Measurements from ENCODE around the gene KCNQ1. TPM values are rescaled to one million over a fixed set of nuclear protein-coding genes. Genes with fewer than 3 reads are reported as not detected.

Gene KCNQ1
- total RNA-seq, 5 donors from 2014 or later (not counting 1 experiment from before 2014, with no cell fraction given): 20.9 to 32.9 (median 24.0) TPM

DNA sequence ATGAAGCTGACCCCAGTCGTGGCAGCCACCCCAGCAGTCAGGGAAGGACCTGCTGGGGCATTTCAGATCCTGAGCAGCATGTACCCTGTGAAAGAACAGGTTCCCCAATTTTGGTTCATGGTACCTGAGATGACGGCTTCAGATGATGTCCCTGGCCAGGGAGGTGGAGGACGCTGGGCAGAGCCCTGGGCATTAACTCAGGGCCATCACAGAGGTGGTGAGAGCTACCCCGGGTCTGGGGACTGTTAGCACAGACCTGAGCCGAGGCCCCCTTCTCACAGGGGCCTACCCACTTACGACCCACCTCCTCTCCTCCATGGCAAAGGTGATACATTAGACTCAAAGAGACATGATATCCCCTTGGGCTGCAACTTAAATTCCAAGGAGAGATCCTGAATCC, 372.6 kb downstream of the KCNQ1 start:
- DNase-seq (no peak), ATAC-seq (replicated peaks in 1 of 4) (no peak)
- POLR2A ChIA-PET: no interaction called here
- Histone ChIP-seq H3K4me1 (ENCODE audit: control insufficient read depth in 1 of 2, extremely low read depth in 1 of 2, insufficient read depth in 2 of 2, low read length in 2 of 2) (peaks cover 3 to 10% of the 10 kb centered on the region in 2 experiments), H3K4me3 (ENCODE audit: control insufficient read depth in 1 of 2, extremely low read depth in 1 of 2, low read length in 1 of 2) (no peak overlapping the region), H3K36me3 (ENCODE audit: control insufficient read depth in 2 of 2, extremely low read depth in 1 of 2, insufficient read depth in 1 of 2, low read length in 1 of 2) (peaks cover 0 to 19% of the 10 kb centered on the region in 2 donors), H3K27ac (ENCODE audit: low read length) (no peak overlapping the region), H3K27me3 (replicated peaks in 1 of 2; ENCODE audit: control insufficient read depth in 2 of 2, extremely low read depth in 1 of 2, insufficient read depth in 2 of 2, low read length in 1 of 2) (peaks cover 0 to 22% of the 10 kb centered on the region in 2 experiments), H3K9me3 (no peaks in the 10 kb centered on the region)
- no peaks in the 10 kb centered on the region for H3K27me3 Mint-ChIP-seq
- CTCF ChIA-PET: interaction anchor here in 1 of 2 donors (0.6 kb wide), 1 partner anchor 271 kb away, joined by 4 read pairs; no protein-coding TSS in a partner anchor
- H3K4me3 Mint-ChIP-seq: no peak overlapping the region
- 94% methylated on average over 4 of the region's 6 CpGs for WGBS (ENCODE audit: insufficient coverage)
- peaks cover 8 to 20% (median 10%) of the 10 kb centered on the region in 3 donors for H3K4me1 Mint-ChIP-seq
- no peak overlapping the region for H3K27ac Mint-ChIP-seq
- peaks cover 58% of the 10 kb centered on the region for H3K36me3 Mint-ChIP-seq
- H3K9me3 Mint-ChIP-seq: peaks cover 13 to 38% (median 22%) of the 10 kb centered on the region in 3 donors

DNA sequence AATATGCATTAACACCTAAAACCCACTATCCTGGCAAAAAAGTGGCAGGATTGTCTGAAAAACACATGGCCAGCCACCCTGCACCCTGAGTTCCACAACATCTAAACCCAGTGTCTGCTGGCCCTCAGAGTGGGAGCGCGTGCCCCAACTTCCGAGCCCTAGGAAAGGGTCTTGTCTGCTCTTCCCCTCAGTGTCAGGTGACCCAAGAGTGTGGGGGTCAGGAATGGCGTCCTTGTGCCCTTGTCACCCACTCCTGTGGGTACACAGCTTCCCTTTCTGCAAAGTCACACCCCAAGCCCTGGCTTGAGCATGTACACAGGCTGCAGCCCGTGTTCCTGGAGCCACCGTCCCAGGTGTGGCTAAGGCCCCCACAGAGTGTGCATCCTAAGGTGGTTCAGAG, 373.2 kb downstream of the KCNQ1 start:
- 73% methylated on average over 2 of the region's 6 CpGs for WGBS (ENCODE audit: insufficient coverage)
- ATAC-seq (replicated peaks in 1 of 4) (no peak), DNase-seq (no peak)
- H3K9me3 ChIP-seq: no peaks in the 10 kb centered on the region
- no peak overlapping the region for H3K27ac Mint-ChIP-seq
- H3K4me3 ChIP-seq (ENCODE audit: control insufficient read depth in 1 of 2, extremely low read depth in 1 of 2, low read length in 1 of 2): no peak overlapping the region
- H3K36me3 ChIP-seq (ENCODE audit: control insufficient read depth in 2 of 2, extremely low read depth in 1 of 2, insufficient read depth in 1 of 2, low read length in 1 of 2): peaks cover 0 to 20% of the 10 kb centered on the region in 2 donors
- ChIA-PET POLR2A (no interaction called here), CTCF (interaction anchor here in 1 of 2 donors (0.6 kb wide), 1 partner anchor 272 kb away, joined by 4 read pairs; no protein-coding TSS in a partner anchor)
- no peaks in the 10 kb centered on the region for H3K27me3 Mint-ChIP-seq
- H3K36me3 Mint-ChIP-seq: peaks cover 64% of the 10 kb centered on the region
- no peak overlapping the region for H3K27ac ChIP-seq (ENCODE audit: low read length)
- peaks cover 18 to 44% (median 27%) of the 10 kb centered on the region in 3 donors for H3K9me3 Mint-ChIP-seq
- peaks cover 2 to 4% of the 10 kb centered on the region in 2 experiments for H3K4me1 ChIP-seq (ENCODE audit: control insufficient read depth in 1 of 2, extremely low read depth in 1 of 2, insufficient read depth in 2 of 2, low read length in 2 of 2)
- H3K4me1 Mint-ChIP-seq: peaks cover 3 to 15% (median 6%) of the 10 kb centered on the region in 3 donors
- H3K4me3 Mint-ChIP-seq: no peak overlapping the region
- peaks cover 0 to 18% of the 10 kb centered on the region in 2 experiments for H3K27me3 ChIP-seq (replicated peaks in 1 of 2; ENCODE audit: control insufficient read depth in 2 of 2, extremely low read depth in 1 of 2, insufficient read depth in 2 of 2, low read length in 1 of 2)

DNA sequence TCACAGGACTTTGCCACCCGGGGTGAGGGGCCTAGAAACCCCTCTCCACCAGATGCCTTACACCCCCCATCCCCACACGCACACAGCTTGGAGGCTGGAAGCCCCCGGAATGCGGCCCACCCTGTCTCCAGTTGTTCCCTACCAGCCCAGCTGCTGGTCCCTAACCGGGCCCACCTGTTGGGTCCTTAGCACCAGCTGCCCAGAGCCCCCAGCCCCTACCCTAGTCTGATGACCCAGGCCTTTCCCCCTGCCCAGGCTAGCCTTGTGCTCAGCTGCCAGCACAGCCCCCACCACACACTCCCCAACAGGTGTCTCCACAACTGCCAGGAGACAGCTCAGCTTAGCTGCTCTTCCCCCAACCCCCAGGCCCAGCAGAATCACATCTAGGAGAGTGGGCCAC, 373.7 kb downstream of the KCNQ1 start:
- no peak overlapping the region for H3K27ac Mint-ChIP-seq
- no peaks in the 10 kb centered on the region for H3K27me3 Mint-ChIP-seq
- Histone ChIP-seq H3K27me3 (replicated peaks in 1 of 2; ENCODE audit: control insufficient read depth in 2 of 2, extremely low read depth in 1 of 2, insufficient read depth in 2 of 2, low read length in 1 of 2) (peaks cover 0 to 14% of the 10 kb centered on the region in 2 experiments), H3K36me3 (ENCODE audit: control insufficient read depth in 2 of 2, extremely low read depth in 1 of 2, insufficient read depth in 1 of 2, low read length in 1 of 2) (peaks cover 0 to 22% of the 10 kb centered on the region in 2 donors), H3K9me3 (no peaks in the 10 kb centered on the region), H3K4me1 (ENCODE audit: control insufficient read depth in 1 of 2, extremely low read depth in 1 of 2, insufficient read depth in 2 of 2, low read length in 2 of 2) (no peaks in the 10 kb centered on the region), H3K27ac (ENCODE audit: low read length) (no peak overlapping the region), H3K4me3 (ENCODE audit: control insufficient read depth in 1 of 2, extremely low read depth in 1 of 2, low read length in 1 of 2) (no peak overlapping the region)
- no peak overlapping the region for H3K4me3 Mint-ChIP-seq
- ATAC-seq (replicated peaks in 1 of 4) (no peak), DNase-seq (no peak)
- ChIA-PET POLR2A (no interaction called here), CTCF (no interaction called here)
- peaks cover 18 to 47% (median 27%) of the 10 kb centered on the region in 3 donors for H3K9me3 Mint-ChIP-seq
- 96% methylated on average over 4 of the region's 5 CpGs for WGBS (ENCODE audit: insufficient coverage)
- H3K36me3 Mint-ChIP-seq: peaks cover 68% of the 10 kb centered on the region
- peaks cover under 1 to 10% (median 3%) of the 10 kb centered on the region in 3 donors for H3K4me1 Mint-ChIP-seq

DNA sequence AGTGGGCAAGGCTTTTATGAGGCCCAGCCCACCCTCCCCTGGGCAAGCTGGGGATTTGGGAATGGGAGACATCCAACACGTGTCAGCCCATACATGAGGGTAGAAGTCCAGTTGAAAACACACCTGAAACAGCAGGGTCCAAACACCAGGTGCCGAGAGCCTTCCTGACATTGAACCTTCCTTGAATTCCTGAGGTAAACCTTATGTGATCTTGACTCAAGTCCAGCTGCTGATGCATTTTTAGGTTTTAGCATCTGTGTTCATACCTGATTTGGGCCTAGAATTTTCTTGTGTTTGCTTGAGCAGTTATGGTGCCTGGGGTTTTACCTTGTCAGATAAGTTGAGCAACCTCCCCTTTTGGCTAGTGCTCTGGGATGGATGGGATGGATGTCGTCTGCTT, 374.5 kb downstream of the KCNQ1 start:
- H3K4me3 Mint-ChIP-seq: no peak overlapping the region
- no peaks in the 10 kb centered on the region for H3K27me3 Mint-ChIP-seq
- peaks cover 0 to 3% (median 0%) of the 10 kb centered on the region in 3 donors for H3K4me1 Mint-ChIP-seq
- H3K4me1 ChIP-seq (ENCODE audit: control insufficient read depth in 1 of 2, extremely low read depth in 1 of 2, insufficient read depth in 2 of 2, low read length in 2 of 2): no peaks in the 10 kb centered on the region
- no peak overlapping the region for H3K4me3 ChIP-seq (ENCODE audit: control insufficient read depth in 1 of 2, extremely low read depth in 1 of 2, low read length in 1 of 2)
- peaks cover 64% of the 10 kb centered on the region for H3K36me3 Mint-ChIP-seq
- H3K9me3 Mint-ChIP-seq: peaks cover 18 to 43% (median 21%) of the 10 kb centered on the region in 3 donors
- H3K36me3 ChIP-seq (ENCODE audit: control insufficient read depth in 2 of 2, extremely low read depth in 1 of 2, insufficient read depth in 1 of 2, low read length in 1 of 2): peaks cover 0 to 26% of the 10 kb centered on the region in 2 donors
- ChIA-PET CTCF (interaction anchor here in 1 of 2 donors (0.6 kb wide), 1 partner anchor 398 kb away, joined by 4 read pairs; no protein-coding TSS in a partner anchor), POLR2A (no interaction called here)
- no peak overlapping the region for H3K27ac ChIP-seq (ENCODE audit: low read length)
- no peak for ATAC-seq (replicated peaks in 1 of 4)
- H3K27me3 ChIP-seq (replicated peaks in 1 of 2; ENCODE audit: control insufficient read depth in 2 of 2, extremely low read depth in 1 of 2, insufficient read depth in 2 of 2, low read length in 1 of 2): peaks cover 0 to 14% of the 10 kb centered on the region in 2 experiments
- H3K9me3 ChIP-seq: no peaks in the 10 kb centered on the region
- H3K27ac Mint-ChIP-seq: no peak overlapping the region
- DNase-seq: no peak
- 80% methylated on average over 2 of the region's 3 CpGs for WGBS (ENCODE audit: insufficient coverage)

DNA sequence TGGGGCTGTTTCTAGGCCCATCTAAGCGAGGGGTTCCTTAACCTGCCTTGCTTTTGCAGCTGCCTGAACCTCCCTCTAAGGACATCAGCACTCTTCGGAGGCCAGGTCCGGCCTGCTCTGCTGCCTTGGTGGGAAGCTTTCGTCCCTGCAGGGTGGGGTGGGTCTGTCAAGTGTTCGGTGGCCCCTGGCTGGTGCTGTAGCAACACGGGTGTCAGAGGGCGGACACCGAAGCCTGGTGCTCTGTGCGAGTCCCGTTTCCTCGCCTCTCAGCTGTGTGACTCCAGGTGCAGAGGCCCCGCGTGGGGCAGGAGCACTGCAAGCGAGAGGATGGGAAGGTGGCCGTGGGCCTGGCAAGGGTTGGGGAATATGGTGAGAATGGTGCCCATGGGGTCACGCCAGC, 376.2 kb downstream of the KCNQ1 start:
- H3K9me3 Mint-ChIP-seq: peaks cover 16 to 41% (median 17%) of the 10 kb centered on the region in 3 donors
- no peak overlapping the region for H3K4me3 Mint-ChIP-seq
- no peak overlapping the region for H3K27ac ChIP-seq (ENCODE audit: low read length)
- CTCF ChIA-PET: no interaction called here
- H3K4me1 ChIP-seq (ENCODE audit: control insufficient read depth in 1 of 2, extremely low read depth in 1 of 2, insufficient read depth in 2 of 2, low read length in 2 of 2): no peaks in the 10 kb centered on the region
- H3K9me3 ChIP-seq: no peaks in the 10 kb centered on the region
- POLR2A ChIA-PET: no interaction called here
- no peaks in the 10 kb centered on the region for H3K27me3 Mint-ChIP-seq
- peaks cover 0 to 7% (median 0%) of the 10 kb centered on the region in 3 donors for H3K4me1 Mint-ChIP-seq
- WGBS (ENCODE audit: insufficient coverage): 91% methylated on average over 15 of the region's 16 CpGs
- no peak for ATAC-seq (replicated peaks in 1 of 4)
- no peak overlapping the region for H3K27ac Mint-ChIP-seq
- peaks cover 0 to 25% of the 10 kb centered on the region in 2 donors for H3K36me3 ChIP-seq (ENCODE audit: control insufficient read depth in 2 of 2, extremely low read depth in 1 of 2, insufficient read depth in 1 of 2, low read length in 1 of 2)
- DNase-seq: no peak
- peaks cover 61% of the 10 kb centered on the region for H3K36me3 Mint-ChIP-seq
- no peak overlapping the region for H3K4me3 ChIP-seq (ENCODE audit: control insufficient read depth in 1 of 2, extremely low read depth in 1 of 2, low read length in 1 of 2)
- H3K27me3 ChIP-seq (replicated peaks in 1 of 2; ENCODE audit: control insufficient read depth in 2 of 2, extremely low read depth in 1 of 2, insufficient read depth in 2 of 2, low read length in 1 of 2): peaks cover 0 to 18% of the 10 kb centered on the region in 2 experiments

DNA sequence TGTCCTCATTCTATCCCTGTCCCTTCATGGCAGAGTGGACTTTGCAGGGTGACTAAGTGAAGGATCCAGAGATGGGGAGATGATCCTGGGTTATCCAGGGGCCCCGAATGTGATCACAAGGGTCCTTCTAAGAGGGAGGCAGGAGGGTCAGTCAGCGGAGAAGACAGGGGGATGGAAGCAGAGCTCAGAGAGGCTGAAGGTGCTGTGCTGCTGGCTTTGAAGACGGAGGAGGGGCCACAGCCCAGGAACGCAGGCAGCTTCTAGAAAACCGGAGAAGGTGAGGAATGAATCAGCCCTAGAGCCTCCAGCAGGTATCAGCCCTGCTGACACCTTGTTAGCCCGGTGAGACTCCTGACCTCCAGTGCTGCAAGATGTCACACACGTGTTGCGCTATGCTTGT, 377.1 kb downstream of the KCNQ1 start:
- Histone ChIP-seq H3K9me3 (no peaks in the 10 kb centered on the region), H3K27me3 (replicated peaks in 1 of 2; ENCODE audit: control insufficient read depth in 2 of 2, extremely low read depth in 1 of 2, insufficient read depth in 2 of 2, low read length in 1 of 2) (peaks cover 0 to 23% of the 10 kb centered on the region in 2 experiments), H3K4me3 (ENCODE audit: control insufficient read depth in 1 of 2, extremely low read depth in 1 of 2, low read length in 1 of 2) (no peak overlapping the region), H3K27ac (ENCODE audit: low read length) (no peak overlapping the region), H3K36me3 (ENCODE audit: control insufficient read depth in 2 of 2, extremely low read depth in 1 of 2, insufficient read depth in 1 of 2, low read length in 1 of 2) (peaks cover 0 to 21% of the 10 kb centered on the region in 2 donors), H3K4me1 (ENCODE audit: control insufficient read depth in 1 of 2, extremely low read depth in 1 of 2, insufficient read depth in 2 of 2, low read length in 2 of 2) (no peaks in the 10 kb centered on the region)
- CTCF ChIA-PET: no interaction called here
- POLR2A ChIA-PET: no interaction called here
- Mint-ChIP-seq H3K27ac (no peak overlapping the region), H3K4me1 (peaks cover 0 to 7% (median 0%) of the 10 kb centered on the region in 3 donors), H3K36me3 (peaks cover 58% of the 10 kb centered on the region), H3K9me3 (peaks cover 15 to 42% (median 15%) of the 10 kb centered on the region in 3 donors), H3K27me3 (no peaks in the 10 kb centered on the region), H3K4me3 (no peak overlapping the region)
- ATAC-seq (replicated peaks in 1 of 4): no peak
- WGBS (ENCODE audit: insufficient coverage): 90% methylated on average over 8 of the region's 8 CpGs
- no peak for DNase-seq

Measured in T-cell (primary cell).